Tibial nerve (tissue), 4 donors: Measurements from ENCODE around the gene RNF130. TPM values are rescaled to one million over a fixed set of nuclear protein-coding genes. Genes with fewer than 3 reads are reported as not detected.
A peak's percentile ranks its signal among the peaks of the same experiment; 100 is the strongest.

Experiments
- DNase-seq, 2 donors: peaks; one replicate each; pipeline ENCODE4 v3.0.0-alpha.2; 2019; ENCODE audit warnings: low spot score in 2 of 2
- H3K27ac ChIP-seq, 4 donors: fragments of 200-600 bp; sonication (generic) in 3 of 4; one replicate each; pipeline ENCODE4 v1.5.1; 2017 to 2019; ENCODE audit warnings: mild to moderate bottlenecking in 1 of 4
- H3K27me3 ChIP-seq, 2 donors: fragments of 200-600 bp; sonication (generic) in 1 of 2; one replicate each; pipeline versions ENCODE4 v1.5.1 to v1.6.0; 2017 to 2019
- H3K36me3 ChIP-seq, 3 donors: fragments of 200-600 bp; sonication (generic); one replicate each; pipeline ENCODE4 v1.5.1; 2018 to 2019
- H3K4me1 ChIP-seq, 4 donors: fragments of 200-600 bp; sonication (generic) in 3 of 4; one replicate each; pipeline ENCODE4 v1.5.1; 2017 to 2019
- H3K4me3 ChIP-seq, 4 donors: fragments of 200-600 bp; sonication (generic) in 3 of 4; one replicate each; pipeline ENCODE4 v1.5.1; 2017 to 2019; ENCODE audit warnings: mild to moderate bottlenecking in 1 of 4, moderate library complexity in 1 of 4
- H3K9me3 ChIP-seq, 4 donors: fragments of 200-600 bp; sonication (generic) in 3 of 4; one replicate each; pipeline ENCODE4 v1.5.1; 2017 to 2019
- EP300 ChIP-seq, 2 donors: sonication (generic); formaldehyde crosslinking; IDR thresholded peaks; one replicate each; pipeline ENCODE4 v1.6.1; 2017; ENCODE audit warnings: antibody characterized with exemption in 2 of 2, mild to moderate bottlenecking in 1 of 2
- POLR2A ChIP-seq, 2 donors: fragments of 450-650 bp; IDR thresholded peaks; one replicate each; pipeline ENCODE4 v1.6.1; 2017; ENCODE audit warnings: antibody characterized with exemption in 2 of 2, mild to moderate bottlenecking in 2 of 2, moderate library complexity in 2 of 2
- WGBS, 2 donors: methylation state at CpG; one replicate each; pipeline ENCODE4 v1.1.5; 2018; 5-methylcytosine and 5-hydroxymethylcytosine counted together
- total RNA-seq, 4 donors: library from RNA; depleted of rRNA; stranded (reverse); fragments of >200 nt; gene quantifications; one replicate each; pipeline ENCODE4 v1.1.0, GENCODE V29; 2016
- TF ChIP-seq, protein P1 (sequence below), 5 experiments: fragments of 200-600 bp in 3 of 5; fragments of 450-650 bp in 2 of 5; sonication (generic) in 3 of 5; IDR thresholded peaks; one replicate each; pipeline ENCODE4 v1.5.1; 2016 to 2019; ENCODE audit warnings: antibody characterized with exemption in 5 of 5, mild to moderate bottlenecking in 3 of 5, moderate library complexity in 2 of 5

Gene RNF130
- total RNA-seq, 4 donors from 2014 or later: 121 to 150 (median 143) TPM

DNA sequence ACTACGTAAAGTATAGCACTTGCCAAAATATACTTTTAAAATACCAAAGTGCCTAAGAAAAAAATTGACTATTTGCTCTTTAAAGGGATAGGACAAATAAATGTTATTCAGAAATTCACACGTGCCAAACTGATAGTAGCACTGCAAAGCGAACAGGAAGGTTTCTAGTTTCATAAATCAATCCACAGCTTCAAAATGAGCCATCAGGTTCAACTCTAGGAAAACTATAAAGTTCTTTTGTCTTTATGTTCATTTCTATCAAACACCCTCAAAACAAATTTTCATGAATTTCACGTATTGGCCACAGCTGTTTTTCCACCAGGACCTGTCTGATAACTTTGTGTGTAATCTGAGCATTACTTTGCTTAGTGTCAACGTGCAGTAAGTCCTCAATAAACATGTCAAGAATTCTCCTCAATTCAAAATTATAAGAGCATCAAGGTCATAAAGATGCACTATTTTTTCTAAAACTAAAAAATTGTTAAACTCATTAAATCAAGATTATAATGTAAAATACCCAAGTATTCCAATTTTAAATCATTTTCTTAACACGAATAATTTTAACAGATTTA, 3.0 kb downstream of the RNF130 start:
- peak overlapping the region; percentile 4 to 99 (median 94) for H3K27ac ChIP-seq
- no peak for DNase-seq

DNA sequence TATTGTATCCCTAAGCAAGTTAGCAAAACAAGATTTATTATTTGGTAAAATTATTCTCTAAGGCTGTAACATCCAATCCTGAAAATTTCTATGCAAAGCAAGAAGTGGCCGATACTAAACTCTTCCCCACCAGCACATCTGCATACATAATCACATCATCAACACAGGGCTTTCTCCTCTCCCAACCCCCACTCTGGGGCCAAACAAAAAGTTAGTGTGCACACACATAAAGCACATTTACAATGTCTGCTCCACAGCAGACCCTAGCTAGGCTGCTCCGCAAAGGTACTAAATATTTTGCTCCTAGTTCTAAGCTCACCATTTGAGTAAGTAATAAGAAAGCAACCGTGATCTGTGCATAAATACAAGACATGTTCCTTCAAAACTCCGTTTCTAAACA, 3.6 kb downstream of the RNF130 start:
- peak in 1 of 2 donors; percentile 21 for TF ChIP-seq EP300 (IDR thresholded peaks at IDR 0.05)
- TF ChIP-seq, protein P1, sequence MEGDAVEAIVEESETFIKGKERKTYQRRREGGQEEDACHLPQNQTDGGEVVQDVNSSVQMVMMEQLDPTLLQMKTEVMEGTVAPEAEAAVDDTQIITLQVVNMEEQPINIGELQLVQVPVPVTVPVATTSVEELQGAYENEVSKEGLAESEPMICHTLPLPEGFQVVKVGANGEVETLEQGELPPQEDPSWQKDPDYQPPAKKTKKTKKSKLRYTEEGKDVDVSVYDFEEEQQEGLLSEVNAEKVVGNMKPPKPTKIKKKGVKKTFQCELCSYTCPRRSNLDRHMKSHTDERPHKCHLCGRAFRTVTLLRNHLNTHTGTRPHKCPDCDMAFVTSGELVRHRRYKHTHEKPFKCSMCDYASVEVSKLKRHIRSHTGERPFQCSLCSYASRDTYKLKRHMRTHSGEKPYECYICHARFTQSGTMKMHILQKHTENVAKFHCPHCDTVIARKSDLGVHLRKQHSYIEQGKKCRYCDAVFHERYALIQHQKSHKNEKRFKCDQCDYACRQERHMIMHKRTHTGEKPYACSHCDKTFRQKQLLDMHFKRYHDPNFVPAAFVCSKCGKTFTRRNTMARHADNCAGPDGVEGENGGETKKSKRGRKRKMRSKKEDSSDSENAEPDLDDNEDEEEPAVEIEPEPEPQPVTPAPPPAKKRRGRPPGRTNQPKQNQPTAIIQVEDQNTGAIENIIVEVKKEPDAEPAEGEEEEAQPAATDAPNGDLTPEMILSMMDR (IDR thresholded peaks at IDR 0.05): no peak
- Histone ChIP-seq H3K4me3 (no peak overlapping the region), H3K9me3 (peaks cover 0 to 5% (median 0%) of the 10 kb centered on the region in 4 donors), H3K27me3 (no peaks in the 10 kb centered on the region), H3K27ac (peak overlapping the region in 3 of 4 donors; percentile 4 to 99 (median 98)), H3K4me1 (peaks cover 0 to 43% (median 22%) of the 10 kb centered on the region in 4 donors), H3K36me3 (no peaks in the 10 kb centered on the region)
- no peak for DNase-seq
- 38 to 46% methylated on average over 4 of the region's 4 CpGs for WGBS, 2 donors

More for the DNA sequence above, 3.0 kb downstream of the RNF130 start:
- Histone ChIP-seq H3K36me3 (no peaks in the 10 kb centered on the region), H3K4me3 (no peak overlapping the region), H3K27me3 (no peaks in the 10 kb centered on the region), H3K9me3 (peaks cover 0 to 5% (median 0%) of the 10 kb centered on the region in 4 donors), H3K4me1 (peaks cover 0 to 43% (median 22%) of the 10 kb centered on the region in 4 donors)
- WGBS, 2 donors: 40 to 41% methylated on average over 6 of the region's 6 CpGs
- no peak for TF ChIP-seq EP300 (IDR thresholded peaks at IDR 0.05)
- TF ChIP-seq, protein P1 (IDR thresholded peaks at IDR 0.05): no peak
- TF ChIP-seq POLR2A (IDR thresholded peaks at IDR 0.05): no peak

DNA sequence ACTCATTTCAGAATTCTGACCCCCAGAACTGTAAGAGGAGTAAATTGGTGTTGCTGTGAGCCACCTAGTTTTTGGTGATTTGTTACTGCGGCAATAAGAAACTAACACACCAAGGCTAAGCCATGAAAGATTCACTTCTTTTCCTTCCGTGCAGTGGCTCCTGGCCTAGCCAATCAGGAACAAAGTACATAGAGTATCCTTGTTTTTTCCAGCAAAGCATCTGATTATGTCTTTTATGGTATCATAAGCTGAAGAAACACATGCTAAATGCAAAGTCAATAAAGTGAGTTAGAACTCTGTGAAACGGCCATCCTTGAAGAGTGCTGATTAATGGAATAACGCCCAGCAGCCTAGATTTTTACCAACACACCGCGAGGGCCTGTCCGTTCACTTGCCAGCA, 11.4 kb downstream of the RNF130 start:
- no peaks in the 10 kb centered on the region for H3K27me3 ChIP-seq
- H3K27ac ChIP-seq: no peak overlapping the region
- 93 to 97% methylated on average over 7 of the region's 7 CpGs for WGBS, 2 donors
- no peaks in the 10 kb centered on the region for H3K36me3 ChIP-seq
- no peak for DNase-seq
- H3K4me1 ChIP-seq: peaks cover 0 to 13% (median 0%) of the 10 kb centered on the region in 4 donors
- no peaks in the 10 kb centered on the region for H3K9me3 ChIP-seq
- H3K4me3 ChIP-seq: no peak overlapping the region
- TF ChIP-seq, protein P1 (IDR thresholded peaks at IDR 0.05): no peak
- TF ChIP-seq POLR2A (IDR thresholded peaks at IDR 0.05) (no peak), EP300 (IDR thresholded peaks at IDR 0.05) (no peak)

DNA sequence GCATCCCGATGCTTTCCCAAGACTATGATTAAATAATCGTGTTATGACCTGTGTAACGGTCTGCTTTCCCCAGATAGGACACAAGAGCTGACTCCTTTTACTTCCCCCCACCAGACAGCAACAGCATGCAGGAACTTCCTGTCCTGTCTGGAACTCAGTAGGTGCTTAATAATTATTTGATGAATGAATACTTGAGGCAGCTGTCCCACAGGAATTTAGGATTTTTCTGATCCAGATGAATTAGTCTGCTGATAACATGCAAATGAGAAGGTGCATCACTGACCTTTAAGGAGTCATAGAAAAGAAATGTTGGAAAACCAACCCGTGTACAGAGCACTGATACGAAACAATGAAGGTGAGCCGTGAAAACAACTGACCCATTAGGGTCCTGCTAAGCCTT, 12.2 kb downstream of the RNF130 start:
- TF ChIP-seq POLR2A (IDR thresholded peaks at IDR 0.05) (no peak), EP300 (IDR thresholded peaks at IDR 0.05) (no peak)
- TF ChIP-seq, protein P1 (IDR thresholded peaks at IDR 0.05): no peak
- Histone ChIP-seq H3K36me3 (no peaks in the 10 kb centered on the region), H3K9me3 (no peaks in the 10 kb centered on the region), H3K4me3 (no peak overlapping the region), H3K27me3 (no peaks in the 10 kb centered on the region), H3K4me1 (peaks cover 0 to 13% (median 0%) of the 10 kb centered on the region in 4 donors), H3K27ac (no peak overlapping the region)
- no peak for DNase-seq
- 75 to 78% methylated on average over 6 of the region's 6 CpGs for WGBS, 2 donors

DNA sequence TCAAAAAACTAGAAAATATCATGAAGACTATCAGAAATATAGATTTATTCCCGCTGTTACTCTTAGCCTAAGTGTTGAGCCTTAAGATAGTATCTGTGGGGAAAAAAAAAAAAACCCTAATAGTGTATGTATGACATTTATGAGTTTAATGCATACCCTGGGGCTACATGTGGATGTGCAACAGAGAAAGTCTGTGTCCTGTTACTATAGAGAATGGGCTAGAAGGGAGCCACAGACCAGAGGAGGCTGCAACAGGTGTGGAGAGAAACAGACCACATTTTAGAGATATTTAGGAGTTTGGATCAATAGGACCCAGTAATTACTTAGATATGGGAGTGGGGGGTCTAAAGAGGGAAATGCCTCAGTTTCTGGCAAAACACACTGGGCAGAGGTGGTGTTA, 15.4 kb downstream of the RNF130 start:
- Histone ChIP-seq H3K27me3 (no peaks in the 10 kb centered on the region), H3K9me3 (no peaks in the 10 kb centered on the region), H3K4me3 (no peak overlapping the region), H3K36me3 (no peaks in the 10 kb centered on the region), H3K27ac (no peak overlapping the region), H3K4me1 (peaks cover 0 to 38% (median 0%) of the 10 kb centered on the region in 4 donors)
- DNase-seq: no peak
- 93 to 100% methylated on average over 1 of the region's 1 CpG for WGBS, 2 donors
- TF ChIP-seq EP300 (IDR thresholded peaks at IDR 0.05) (no peak), POLR2A (IDR thresholded peaks at IDR 0.05) (no peak)
- TF ChIP-seq, protein P1 (IDR thresholded peaks at IDR 0.05): no peak
